ENCODE data around the gene FMN1. TPM values are rescaled to one million over a fixed set of nuclear protein-coding genes. Genes with fewer than 3 reads are reported as not detected.

FMN1 gene
- total RNA-seq, 2 donors from 2014 or later = 2.4 to 3.1 TPM

GRCh38 chr15:33152502-33153109, 41.9 kb downstream of the FMN1 start:
- no peaks in the 10 kb centered on the region for H3K36me3 ChIP-seq
- H3K4me1 ChIP-seq = no peaks in the 10 kb centered on the region
- no peaks in the 10 kb centered on the region for H3K9me3 ChIP-seq
- peak overlapping the region in 1 of 2 donors; percentile 24 for H3K4me3 ChIP-seq
- DNase-seq (ENCODE audit: low spot score) = no peak
- no peaks in the 10 kb centered on the region for H3K27me3 ChIP-seq
- H3K27ac ChIP-seq = peak overlapping the region in 1 of 2 donors; percentile 48
- TF ChIP-seq CTCF (IDR thresholded peaks at IDR 0.05) = no peak

GRCh38 chr15:33150971-33151370, 43.5 kb downstream of the FMN1 start:
- H3K9me3 ChIP-seq = no peaks in the 10 kb centered on the region
- no peak for DNase-seq (ENCODE audit: low spot score)
- no peak overlapping the region for H3K27ac ChIP-seq
- TF ChIP-seq CTCF (IDR thresholded peaks at IDR 0.05) = no peak
- no peak overlapping the region for H3K4me3 ChIP-seq
- H3K4me1 ChIP-seq = no peaks in the 10 kb centered on the region
- H3K27me3 ChIP-seq = no peaks in the 10 kb centered on the region
- no peaks in the 10 kb centered on the region for H3K36me3 ChIP-seq

DNA sequence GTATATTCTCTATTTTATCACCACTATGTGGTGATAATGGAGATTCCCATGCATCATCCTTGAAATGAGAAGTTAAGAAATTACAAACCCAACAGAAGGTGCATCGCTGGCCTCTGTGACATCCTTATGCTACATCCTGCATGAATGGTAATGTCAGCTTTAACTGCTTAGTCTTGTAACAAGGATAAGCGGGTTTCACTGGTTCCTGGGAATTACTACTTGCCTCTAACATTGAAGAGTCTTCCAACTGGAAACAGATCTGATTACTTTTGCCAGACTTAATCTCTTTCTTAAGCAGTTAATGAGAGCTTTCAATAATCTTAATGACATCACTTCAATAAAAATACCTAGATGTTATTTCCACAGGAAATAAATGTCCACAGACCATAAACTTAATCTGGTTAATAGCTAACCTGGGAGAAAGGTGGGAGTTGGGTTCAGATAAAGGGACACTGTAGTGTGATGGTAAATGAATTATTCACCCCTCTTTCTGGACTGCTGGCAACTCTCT, 44.0 kb downstream of the FMN1 start:
- Histone ChIP-seq H3K9me3 (no peaks in the 10 kb centered on the region), H3K36me3 (no peaks in the 10 kb centered on the region), H3K27ac (no peak overlapping the region), H3K4me3 (no peak overlapping the region), H3K4me1 (no peaks in the 10 kb centered on the region), H3K27me3 (no peaks in the 10 kb centered on the region)
- no peak for DNase-seq (ENCODE audit: low spot score)
- no peak for TF ChIP-seq CTCF (IDR thresholded peaks at IDR 0.05)

DNA sequence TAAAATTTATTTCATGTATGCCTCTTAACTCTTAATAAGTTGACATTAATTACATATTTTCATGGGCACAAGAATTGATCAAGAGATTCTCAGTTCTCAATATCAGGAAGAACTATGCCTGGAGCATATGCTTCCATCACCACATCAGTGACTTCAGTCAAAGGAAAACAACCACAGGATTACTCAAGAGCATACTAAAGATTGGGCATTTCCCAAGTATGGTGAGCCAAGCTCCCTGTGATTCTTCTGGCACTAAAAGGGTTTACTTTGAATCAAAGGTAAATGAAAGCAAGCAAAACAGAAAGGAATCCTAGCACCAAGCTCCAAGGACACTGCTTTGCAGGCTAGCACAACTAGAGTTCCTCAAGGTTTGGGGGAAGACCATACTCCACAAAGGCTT, 44.6 kb downstream of the FMN1 start:
- DNase-seq (ENCODE audit: low spot score) = no peak
- H3K36me3 ChIP-seq = no peaks in the 10 kb centered on the region
- H3K4me3 ChIP-seq = no peak overlapping the region
- H3K4me1 ChIP-seq = no peaks in the 10 kb centered on the region
- H3K9me3 ChIP-seq = no peaks in the 10 kb centered on the region
- no peaks in the 10 kb centered on the region for H3K27me3 ChIP-seq
- no peak for TF ChIP-seq CTCF (IDR thresholded peaks at IDR 0.05)
- H3K27ac ChIP-seq = no peak overlapping the region

- no peaks in the 10 kb centered on the region for H3K9me3 ChIP-seq
- DNase-seq (ENCODE audit: low spot score) = no peak
- H3K36me3 ChIP-seq = no peaks in the 10 kb centered on the region
- no peaks in the 10 kb centered on the region for H3K4me1 ChIP-seq
- no peak overlapping the region for H3K27ac ChIP-seq
- H3K4me3 ChIP-seq = no peak overlapping the region
- no peak for TF ChIP-seq CTCF (IDR thresholded peaks at IDR 0.05)
- H3K27me3 ChIP-seq = no peaks in the 10 kb centered on the region
These were observed 46.3 kb downstream of the FMN1 start for GRCh38 chr15:33148129-33148751.

Measured in right atrium auricular region (tissue), 2 donors.